Neural cell (in vitro differentiated cells): ENCODE results near the gene PPL.

Source experiments
- RAD21 ChIP-seq: fragments of 450-650 bp; conservative IDR thresholded peaks from 2 replicates; pipeline ENCODE4 v1.6.1; 2014; ENCODE audit warnings: antibody characterized with exemption, mild to moderate bottlenecking, moderate library complexity
- SMC3 ChIP-seq: fragments of 450-650 bp; conservative IDR thresholded peaks from 2 replicates; pipeline ENCODE4 v1.6.1; 2014; ENCODE audit warnings: antibody characterized with exemption, mild to moderate bottlenecking, moderate library complexity; ENCODE audit not compliant: poor library complexity
- TAF1 ChIP-seq: IDR thresholded peaks from 2 replicates; pipeline ENCODE4 v1.6.1; 2012; ENCODE audit warnings: low read depth
- TF ChIP-seq, protein P1 (sequence below): fragments of 450-650 bp; IDR thresholded peaks from 2 replicates; pipeline ENCODE4 v1.5.1; 2014; ENCODE audit warnings: antibody characterized with exemption, mild to moderate bottlenecking, moderate library complexity; ENCODE audit not compliant: poor library complexity, severe bottlenecking

DNA sequence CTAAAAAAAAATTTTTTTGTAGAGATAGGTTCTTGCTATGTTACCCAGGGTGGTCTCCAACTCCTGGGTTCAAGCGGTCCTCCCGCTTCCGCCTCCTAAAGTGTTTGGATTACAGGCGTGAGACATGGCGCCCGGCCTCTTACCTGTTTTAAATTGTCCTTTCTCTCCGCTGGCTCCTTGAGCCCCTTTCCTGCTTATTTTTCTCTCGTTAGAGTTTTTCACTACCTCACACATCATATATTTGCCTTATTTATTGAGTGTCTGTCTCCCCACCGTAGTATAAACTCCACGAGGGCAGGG, 20.4 kb upstream of the PPL start:
- TF ChIP-seq SMC3 = no peak
- TF ChIP-seq, protein P1, sequence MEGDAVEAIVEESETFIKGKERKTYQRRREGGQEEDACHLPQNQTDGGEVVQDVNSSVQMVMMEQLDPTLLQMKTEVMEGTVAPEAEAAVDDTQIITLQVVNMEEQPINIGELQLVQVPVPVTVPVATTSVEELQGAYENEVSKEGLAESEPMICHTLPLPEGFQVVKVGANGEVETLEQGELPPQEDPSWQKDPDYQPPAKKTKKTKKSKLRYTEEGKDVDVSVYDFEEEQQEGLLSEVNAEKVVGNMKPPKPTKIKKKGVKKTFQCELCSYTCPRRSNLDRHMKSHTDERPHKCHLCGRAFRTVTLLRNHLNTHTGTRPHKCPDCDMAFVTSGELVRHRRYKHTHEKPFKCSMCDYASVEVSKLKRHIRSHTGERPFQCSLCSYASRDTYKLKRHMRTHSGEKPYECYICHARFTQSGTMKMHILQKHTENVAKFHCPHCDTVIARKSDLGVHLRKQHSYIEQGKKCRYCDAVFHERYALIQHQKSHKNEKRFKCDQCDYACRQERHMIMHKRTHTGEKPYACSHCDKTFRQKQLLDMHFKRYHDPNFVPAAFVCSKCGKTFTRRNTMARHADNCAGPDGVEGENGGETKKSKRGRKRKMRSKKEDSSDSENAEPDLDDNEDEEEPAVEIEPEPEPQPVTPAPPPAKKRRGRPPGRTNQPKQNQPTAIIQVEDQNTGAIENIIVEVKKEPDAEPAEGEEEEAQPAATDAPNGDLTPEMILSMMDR = no peak
- no peak for TF ChIP-seq RAD21
- no peak for TF ChIP-seq TAF1
